MM.1S (cell line): ENCODE data around the gene CADM3.

Source experiments
- DNase-seq: peaks from one replicate; pipeline ENCODE4 v3.0.0-alpha.2; 2015
- H2AFZ ChIP-seq: fragments of 300-600 bp; sonication (generic); 2 replicates; pipeline ENCODE4 v1.6.0; 2016; ENCODE audit warnings: antibody characterized with exemption, low read length
- H3F3A ChIP-seq: fragments of 300-600 bp; sonication (generic); 2 replicates; pipeline ENCODE4 v1.6.1; 2016; ENCODE audit warnings: mild to moderate bottlenecking, antibody characterized with exemption, low read length, moderate library complexity, mixed read lengths; ENCODE audit not compliant: insufficient read depth
- H3K27ac ChIP-seq: fragments of 300-600 bp; sonication (generic); 2 replicates; pipeline ENCODE4 v1.5.1; 2016; ENCODE audit warnings: mild to moderate bottlenecking, low read length
- H3K27me3 ChIP-seq: fragments of 300-600 bp; sonication (generic); replicated peaks from 2 replicates; pipeline ENCODE4 v1.6.0; 2016; ENCODE audit warnings: low read length; ENCODE audit not compliant: insufficient read depth
- H3K36me3 ChIP-seq: fragments of 300-600 bp; sonication (generic); replicated peaks from 2 replicates; pipeline ENCODE4 v1.6.1; 2016; ENCODE audit warnings: mild to moderate bottlenecking, low read length, mixed read lengths; ENCODE audit not compliant: insufficient read depth
- H3K4me1 ChIP-seq: fragments of 300-600 bp; sonication (generic); 2 replicates; pipeline ENCODE4 v1.6.1; 2016; ENCODE audit warnings: low read length, mixed read lengths
- H3K4me2 ChIP-seq: fragments of 300-600 bp; sonication (generic); 2 replicates; pipeline ENCODE4 v1.6.0; 2016; ENCODE audit warnings: low read depth, low read length
- H3K4me3 ChIP-seq: fragments of 300-600 bp; sonication (generic); 2 replicates; pipeline ENCODE4 v1.5.1; 2016; ENCODE audit warnings: low read length, mixed read lengths
- H3K79me2 ChIP-seq: fragments of 300-600 bp; sonication (generic); 2 replicates; pipeline ENCODE4 v1.6.1; 2016; ENCODE audit warnings: mixed run types, low read length, mixed read lengths
- H3K9ac ChIP-seq: fragments of 300-600 bp; sonication (generic); 2 replicates; pipeline ENCODE4 v1.6.1; 2016; ENCODE audit warnings: low read length, mixed read lengths
- H3K9me2 ChIP-seq: fragments of 300-600 bp; sonication (generic); replicated peaks from 2 replicates; pipeline ENCODE4 v1.6.1; 2016; ENCODE audit warnings: mild to moderate bottlenecking, low read length, mixed read lengths; ENCODE audit not compliant: insufficient read depth
- H3K9me3 ChIP-seq: fragments of 300-600 bp; sonication (generic); replicated peaks from 2 replicates; pipeline ENCODE4 v1.6.1; 2016; ENCODE audit warnings: mild to moderate bottlenecking, low read length, mixed read lengths; ENCODE audit not compliant: insufficient read depth
- H4K20me1 ChIP-seq: fragments of 300-600 bp; sonication (generic); 2 replicates; pipeline ENCODE4 v1.6.1; 2016; ENCODE audit warnings: mild to moderate bottlenecking, low read length, moderate library complexity, mixed read lengths; ENCODE audit not compliant: insufficient read depth
- EZH2 ChIP-seq: fragments of 300-600 bp; sonication (generic); optimal IDR thresholded peaks from 2 replicates; pipeline ENCODE3; 2017; ENCODE audit warnings: low read depth, mild to moderate bottlenecking, antibody characterized with exemption, low read length, mixed read lengths
- EZH2phosphoT487 ChIP-seq: fragments of 300-600 bp; sonication (generic); IDR thresholded peaks from 2 replicates; pipeline ENCODE4 v1.6.1; 2018; ENCODE audit warnings: antibody characterized with exemption, low read length
- TF ChIP-seq, protein P1 (sequence below): fragments of 300-600 bp; sonication (generic); IDR thresholded peaks from 2 replicates; pipeline ENCODE4 v1.5.1; 2016; ENCODE audit warnings: antibody characterized with exemption, low read length, mixed read lengths

CADM3 gene

DNA sequence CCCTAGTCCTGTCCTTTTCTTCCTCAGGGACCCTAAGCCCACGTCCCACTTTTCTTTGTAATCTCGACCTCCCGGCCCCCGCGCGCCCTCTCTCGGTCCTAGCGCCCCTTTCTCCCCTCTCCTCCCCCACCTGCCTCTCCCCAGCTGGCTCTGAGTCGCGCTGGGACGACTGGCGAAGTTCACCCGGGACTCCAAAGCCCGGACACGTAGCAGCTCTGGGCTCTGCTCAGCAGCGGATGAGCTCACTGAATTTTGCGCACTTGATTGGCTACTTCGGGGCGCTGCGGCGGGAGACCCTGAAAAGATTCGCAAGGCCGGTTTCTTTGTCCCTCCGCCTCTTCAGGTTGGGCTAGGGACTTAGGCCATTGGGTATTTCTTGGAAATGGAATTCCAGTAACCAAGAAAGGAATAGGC is 17.0 kb downstream of the CADM3 start:
- DNase-seq: peak; percentile 28
- Histone ChIP-seq H3K27me3 (peaks cover 14% of the 10 kb centered on the region; the same call in 1 of the 2 replicates), H2AFZ (no peak overlapping the region), H4K20me1 (no peaks in the 10 kb centered on the region), H3K79me2 (no peaks in the 10 kb centered on the region), H3F3A (no peaks in the 10 kb centered on the region), H3K4me2 (peak overlapping the region; percentile 10; the same call in 1 of the 2 replicates), H3K9me3 (no peaks in the 10 kb centered on the region), H3K9me2 (no peaks in the 10 kb centered on the region), H3K27ac (no peak overlapping the region), H3K9ac (no peak overlapping the region), H3K4me3 (no peak overlapping the region), H3K36me3 (no peaks in the 10 kb centered on the region), H3K4me1 (no peaks in the 10 kb centered on the region)
- TF ChIP-seq EZH2: no peak
- TF ChIP-seq, protein P1, sequence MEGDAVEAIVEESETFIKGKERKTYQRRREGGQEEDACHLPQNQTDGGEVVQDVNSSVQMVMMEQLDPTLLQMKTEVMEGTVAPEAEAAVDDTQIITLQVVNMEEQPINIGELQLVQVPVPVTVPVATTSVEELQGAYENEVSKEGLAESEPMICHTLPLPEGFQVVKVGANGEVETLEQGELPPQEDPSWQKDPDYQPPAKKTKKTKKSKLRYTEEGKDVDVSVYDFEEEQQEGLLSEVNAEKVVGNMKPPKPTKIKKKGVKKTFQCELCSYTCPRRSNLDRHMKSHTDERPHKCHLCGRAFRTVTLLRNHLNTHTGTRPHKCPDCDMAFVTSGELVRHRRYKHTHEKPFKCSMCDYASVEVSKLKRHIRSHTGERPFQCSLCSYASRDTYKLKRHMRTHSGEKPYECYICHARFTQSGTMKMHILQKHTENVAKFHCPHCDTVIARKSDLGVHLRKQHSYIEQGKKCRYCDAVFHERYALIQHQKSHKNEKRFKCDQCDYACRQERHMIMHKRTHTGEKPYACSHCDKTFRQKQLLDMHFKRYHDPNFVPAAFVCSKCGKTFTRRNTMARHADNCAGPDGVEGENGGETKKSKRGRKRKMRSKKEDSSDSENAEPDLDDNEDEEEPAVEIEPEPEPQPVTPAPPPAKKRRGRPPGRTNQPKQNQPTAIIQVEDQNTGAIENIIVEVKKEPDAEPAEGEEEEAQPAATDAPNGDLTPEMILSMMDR: no peak
- TF ChIP-seq EZH2phosphoT487: no peak

DNA sequence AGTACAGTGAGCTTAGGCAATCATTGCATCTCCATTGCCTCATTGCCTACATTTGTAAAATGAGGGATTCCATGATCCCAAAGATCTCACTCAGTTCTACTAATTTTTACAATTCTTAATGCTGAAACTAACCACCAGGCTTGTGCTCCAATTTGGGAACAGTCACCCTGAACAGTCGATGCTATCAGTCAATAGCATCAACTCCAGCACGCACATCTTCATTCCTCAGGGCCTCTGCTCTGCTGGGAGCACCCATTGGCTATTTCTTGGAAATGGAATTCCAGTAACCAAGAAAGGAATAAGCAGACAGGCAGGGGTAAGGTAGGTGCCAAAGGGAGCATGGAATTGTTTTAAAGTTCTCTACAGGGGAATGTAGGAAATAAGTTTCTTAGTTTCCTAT is 19.0 kb downstream of the CADM3 start:
- Histone ChIP-seq H3K9ac (no peak overlapping the region), H3K4me2 (no peak overlapping the region), H3K4me3 (no peak overlapping the region), H3K9me2 (no peaks in the 10 kb centered on the region), H3K27me3 (peaks cover 14% of the 10 kb centered on the region; the same call in 1 of the 2 replicates), H3K4me1 (no peaks in the 10 kb centered on the region), H3K27ac (no peak overlapping the region), H3K79me2 (no peaks in the 10 kb centered on the region), H4K20me1 (no peaks in the 10 kb centered on the region), H3K9me3 (no peaks in the 10 kb centered on the region), H2AFZ (no peak overlapping the region), H3F3A (no peaks in the 10 kb centered on the region), H3K36me3 (no peaks in the 10 kb centered on the region)
- DNase-seq: no peak
- TF ChIP-seq EZH2phosphoT487 (no peak), EZH2 (no peak)
- TF ChIP-seq, protein P1: no peak

DNA sequence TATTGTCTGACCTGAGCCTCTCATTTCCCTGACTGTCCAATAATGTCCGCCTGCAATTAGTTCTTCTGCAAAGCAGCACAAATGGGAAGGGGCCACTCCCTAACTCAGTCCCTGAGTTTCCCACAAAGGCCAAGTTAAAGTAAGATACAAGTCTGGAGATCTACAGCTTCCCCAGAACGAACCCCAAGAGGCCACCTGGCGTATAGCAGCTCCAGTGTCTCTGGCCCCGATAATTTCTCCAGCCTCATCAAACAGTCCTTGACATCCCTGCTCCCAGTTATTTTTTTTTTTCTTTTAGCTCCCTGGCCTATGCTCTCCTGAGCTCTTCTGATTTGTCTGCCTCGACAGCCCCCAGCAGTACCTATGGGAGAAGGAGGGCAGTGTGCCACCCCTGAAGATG is 25.1 kb downstream of the CADM3 start:
- no peak overlapping the region for H3K27ac ChIP-seq
- DNase-seq: no peak
- no peak overlapping the region for H3K9ac ChIP-seq
- no peak for TF ChIP-seq EZH2
- TF ChIP-seq, protein P1: peak; percentile 41
- no peak overlapping the region for H3K4me2 ChIP-seq
- H2AFZ ChIP-seq: no peak overlapping the region
- no peaks in the 10 kb centered on the region for H3F3A ChIP-seq
- H3K4me1 ChIP-seq: no peaks in the 10 kb centered on the region
- H3K27me3 ChIP-seq: peaks cover 20% of the 10 kb centered on the region
- no peaks in the 10 kb centered on the region for H3K9me2 ChIP-seq
- H3K36me3 ChIP-seq: no peaks in the 10 kb centered on the region
- H3K4me3 ChIP-seq: no peak overlapping the region
- H3K9me3 ChIP-seq: no peaks in the 10 kb centered on the region
- H4K20me1 ChIP-seq: no peaks in the 10 kb centered on the region
- no peaks in the 10 kb centered on the region for H3K79me2 ChIP-seq
